Naive B cell (primary cell): ENCODE data around the gene NCKAP5. TPM values are rescaled to one million over a fixed set of nuclear protein-coding genes. Genes with fewer than 3 reads are reported as not detected.
A peak's percentile ranks its signal among the peaks of the same experiment; 100 is the strongest.

ENCODE experiments used
- ATAC-seq, 2 donors: fragments of 150-1000 bp; cut with Tn5 transposase; 2 replicates each; pipeline ENCODE4 v1.10.0; 2021; ENCODE audit warnings: low read depth in 2 of 2, mild to moderate bottlenecking in 2 of 2, moderate library complexity in 2 of 2
- DNase-seq: peaks from one replicate; pipeline ENCODE4 v3.0.0; 2022
- H3K27ac Mint-ChIP-seq, 6 donors: one replicate each; pipeline ENCODE4 v1.8.0; 2020 to 2022; ENCODE audit warnings: mild to moderate bottlenecking in 6 of 6, mixed read lengths in 6 of 6, moderate library complexity in 5 of 6, inconsistent platforms in 2 of 6
- H3K27me3 Mint-ChIP-seq, 3 donors: one replicate each; pipeline ENCODE4 v1.8.0; 2021 to 2022; ENCODE audit warnings: mixed read lengths in 3 of 3, mild to moderate bottlenecking in 1 of 3
- H3K36me3 Mint-ChIP-seq, 2 donors: one replicate each; pipeline ENCODE4 v1.8.0; 2020 to 2022; ENCODE audit warnings: mixed read lengths in 2 of 2, inconsistent platforms in 1 of 2, mild to moderate bottlenecking in 1 of 2
- H3K4me1 Mint-ChIP-seq, 3 donors: one replicate each; pipeline ENCODE4 v1.8.0; 2020 to 2022; ENCODE audit warnings: mixed read lengths in 3 of 3, inconsistent platforms in 1 of 3, mild to moderate bottlenecking in 1 of 3, moderate library complexity in 1 of 3
- H3K4me3 Mint-ChIP-seq, 8 donors: one replicate each; pipeline ENCODE4 v1.8.0; 2020 to 2022; ENCODE audit warnings: mild to moderate bottlenecking in 8 of 8, mixed read lengths in 8 of 8, moderate library complexity in 8 of 8, inconsistent platforms in 2 of 8
- H3K9me3 Mint-ChIP-seq, 7 donors: one replicate each; pipeline ENCODE4 v1.8.0; 2020 to 2022; ENCODE audit warnings: mixed read lengths in 7 of 7, mild to moderate bottlenecking in 5 of 7, inconsistent platforms in 2 of 7, moderate library complexity in 1 of 7
- polyA plus RNA-seq, 6 donors: library from polyadenylated mRNA; unstranded; fragments of 300-500 nt; fragmentation: Illumina TruSeq; gene quantifications; one replicate each; pipeline ENCODE4 v1.2.3, GENCODE V29; 2021; ENCODE audit warnings: low read depth in 6 of 6

NCKAP5 gene
- polyA plus RNA-seq, 6 donors from 2014 or later, result 0.10 to 0.21 TPM; not detected in 4

GRCh38 chr2:133345638-133346037 lies 222.6 kb downstream of the NCKAP5 start:
- Mint-ChIP-seq H3K4me1 (no peaks in the 10 kb centered on the region), H3K9me3 (no peaks in the 10 kb centered on the region), H3K27me3 (no peaks in the 10 kb centered on the region), H3K36me3 (no peaks in the 10 kb centered on the region), H3K27ac (no peak overlapping the region), H3K4me3 (no peak overlapping the region)
- no peak for DNase-seq
- no peak for ATAC-seq

- no peak for DNase-seq
- no peak for ATAC-seq
- Mint-ChIP-seq H3K9me3 (no peaks in the 10 kb centered on the region), H3K4me3 (no peak overlapping the region), H3K36me3 (no peaks in the 10 kb centered on the region), H3K27ac (no peak overlapping the region), H3K27me3 (no peaks in the 10 kb centered on the region), H3K4me1 (no peaks in the 10 kb centered on the region)
Measured at GRCh38 chr2:133344849-133345248, 223.4 kb downstream of the NCKAP5 start.

- DNase-seq (no peak), ATAC-seq (no peak)
- Mint-ChIP-seq H3K4me3 (no peak overlapping the region), H3K27ac (no peak overlapping the region), H3K9me3 (peaks cover 0 to 1% (median 0%) of the 10 kb centered on the region in 7 donors), H3K4me1 (no peaks in the 10 kb centered on the region), H3K36me3 (no peaks in the 10 kb centered on the region), H3K27me3 (no peaks in the 10 kb centered on the region)
Measured at GRCh38 chr2:133343018-133343352, 225.3 kb downstream of the NCKAP5 start.

DNA sequence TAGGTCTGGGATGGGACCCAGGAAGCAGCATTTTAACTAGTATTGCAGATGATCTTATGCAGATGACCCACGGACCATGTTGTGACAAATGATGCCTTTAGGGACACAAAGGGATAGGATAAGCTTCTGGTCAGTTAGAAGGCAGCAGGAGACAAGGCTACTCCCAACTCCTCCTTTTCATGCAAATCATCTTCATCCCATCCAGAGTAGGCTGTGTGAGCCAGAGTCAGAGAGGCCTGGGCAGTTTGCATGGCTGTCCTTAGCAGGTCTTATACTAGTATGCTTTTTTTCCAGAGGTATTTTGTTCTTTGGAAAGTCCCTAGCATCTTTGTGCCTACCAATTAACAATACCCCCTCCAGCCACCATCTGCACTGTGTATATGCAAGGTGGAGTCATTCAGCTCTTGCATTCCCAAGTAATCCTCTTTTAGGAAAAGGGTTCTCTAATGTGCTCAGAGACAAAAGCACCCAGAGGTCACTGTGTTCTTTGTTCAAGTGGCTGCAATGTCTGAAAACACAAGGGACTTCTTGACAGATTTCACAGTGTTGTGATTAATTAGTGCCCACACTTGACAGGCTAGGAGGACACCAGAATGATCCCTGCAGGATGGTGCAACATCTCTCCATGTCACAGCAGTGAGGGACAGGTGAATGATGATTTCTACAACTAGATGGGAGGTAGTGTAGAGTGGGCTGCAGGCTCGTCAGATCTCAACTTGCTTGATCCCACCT lies 225.8 kb downstream of the NCKAP5 start:
- no peak for ATAC-seq
- Mint-ChIP-seq H3K9me3 (peaks cover 0 to 1% (median 0%) of the 10 kb centered on the region in 7 donors), H3K27me3 (no peaks in the 10 kb centered on the region), H3K36me3 (no peaks in the 10 kb centered on the region), H3K4me1 (no peaks in the 10 kb centered on the region), H3K27ac (no peak overlapping the region), H3K4me3 (no peak overlapping the region)
- no peak for DNase-seq

DNA sequence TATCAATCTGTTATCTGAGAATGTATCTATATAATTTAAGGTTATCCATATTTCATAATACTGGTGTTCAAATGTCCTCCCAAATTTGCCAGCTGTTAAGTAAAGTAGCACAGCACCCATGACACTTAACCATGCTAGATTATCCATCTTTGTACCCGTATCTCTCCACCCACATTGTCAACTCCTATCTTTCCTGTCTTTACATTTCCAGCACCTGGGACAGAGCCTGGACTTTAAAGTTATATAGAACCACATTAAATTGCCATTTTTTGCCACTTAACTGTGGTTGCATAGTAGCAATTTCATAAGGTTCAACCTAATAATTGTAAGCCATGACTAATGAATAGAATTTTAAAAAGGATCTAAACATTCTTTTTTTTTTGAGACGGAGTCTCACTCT lies 226.7 kb downstream of the NCKAP5 start:
- H3K27me3 Mint-ChIP-seq, result no peaks in the 10 kb centered on the region
- peaks cover 0 to 1% (median 0%) of the 10 kb centered on the region in 7 donors for H3K9me3 Mint-ChIP-seq
- DNase-seq, result no peak
- H3K36me3 Mint-ChIP-seq, result no peaks in the 10 kb centered on the region
- no peak overlapping the region for H3K27ac Mint-ChIP-seq
- ATAC-seq, result no peak
- no peaks in the 10 kb centered on the region for H3K4me1 Mint-ChIP-seq
- peak overlapping the region in 2 of 8 donors; percentile 8 to 11 for H3K4me3 Mint-ChIP-seq

DNA sequence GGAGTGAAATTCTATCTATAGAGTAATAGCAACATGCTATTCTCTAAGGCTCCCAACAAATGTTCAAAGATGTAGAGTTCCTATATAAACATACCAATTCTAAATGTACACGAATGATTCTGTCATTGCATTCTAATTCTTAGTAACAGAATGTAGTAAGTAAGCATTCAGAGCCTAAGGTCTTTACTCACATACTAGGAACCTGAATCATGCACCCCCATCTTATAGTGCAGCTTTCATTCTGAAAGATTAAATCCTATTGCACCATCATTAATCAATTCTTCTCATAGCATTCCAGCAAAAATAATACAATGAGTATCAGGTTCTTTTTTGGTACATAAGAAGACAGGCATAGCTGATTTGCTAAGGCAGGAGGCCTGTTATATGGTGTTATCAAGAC lies 230.0 kb downstream of the NCKAP5 start:
- no peaks in the 10 kb centered on the region for H3K27me3 Mint-ChIP-seq
- DNase-seq, result no peak

GRCh38 chr2:133334923-133335322 lies 233.3 kb downstream of the NCKAP5 start:
- ATAC-seq, result no peak

More for the DNA sequence above, 230.0 kb downstream of the NCKAP5 start:
- Mint-ChIP-seq H3K4me3 (no peak overlapping the region), H3K9me3 (peaks cover 0 to 1% (median 0%) of the 10 kb centered on the region in 7 donors), H3K27ac (no peak overlapping the region), H3K4me1 (no peaks in the 10 kb centered on the region), H3K36me3 (no peaks in the 10 kb centered on the region)
- ATAC-seq, result no peak

DNA sequence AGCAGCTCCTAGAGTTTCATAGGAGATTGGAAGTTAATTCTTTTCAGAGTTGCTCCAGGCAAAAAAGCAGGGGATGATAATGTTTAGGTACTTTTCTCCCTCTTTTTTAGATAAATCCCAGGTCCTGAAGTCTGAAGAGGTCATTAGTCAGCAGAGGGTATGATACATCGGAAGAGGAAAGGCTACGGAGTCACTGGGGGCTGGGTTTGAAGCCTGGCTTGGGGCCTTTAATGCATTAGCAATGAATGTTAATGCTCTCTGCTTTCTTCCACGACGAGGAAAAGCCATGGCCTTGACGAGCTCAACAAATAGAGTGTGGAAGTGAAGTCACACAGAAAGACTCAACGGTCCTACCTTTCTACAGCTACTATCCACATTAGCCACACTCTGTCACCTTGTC lies 235.1 kb downstream of the NCKAP5 start:
- H3K27me3 Mint-ChIP-seq, result no peaks in the 10 kb centered on the region
- ATAC-seq, result no peak

More at GRCh38 chr2:133334923-133335322, 233.3 kb downstream of the NCKAP5 start:
- no peak overlapping the region for H3K27ac Mint-ChIP-seq
- H3K27me3 Mint-ChIP-seq, result no peaks in the 10 kb centered on the region
- H3K4me3 Mint-ChIP-seq, result no peak overlapping the region
- H3K36me3 Mint-ChIP-seq, result no peaks in the 10 kb centered on the region
- H3K9me3 Mint-ChIP-seq, result peaks cover 0 to 2% (median 0%) of the 10 kb centered on the region in 7 donors
- H3K4me1 Mint-ChIP-seq, result no peaks in the 10 kb centered on the region
- DNase-seq, result no peak

DNA sequence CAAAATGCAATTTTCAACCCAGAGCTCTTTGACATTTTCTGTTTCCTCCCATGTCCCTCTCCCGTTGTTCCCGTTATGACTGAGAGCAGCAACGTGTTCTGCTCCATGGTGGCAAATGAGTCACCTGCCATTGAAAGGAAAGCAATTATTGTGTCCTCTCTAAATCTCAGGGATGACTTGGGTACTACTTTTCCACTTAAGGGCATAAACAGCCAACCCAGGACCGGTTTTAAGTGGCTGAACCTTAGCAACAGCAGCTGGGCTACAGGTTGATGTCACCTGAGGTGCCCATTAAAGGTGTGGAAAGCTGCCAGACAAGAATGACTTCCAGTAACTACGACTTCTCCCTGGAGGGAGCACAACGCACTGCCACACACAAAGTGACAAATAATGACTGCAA lies 236.8 kb downstream of the NCKAP5 start:
- Mint-ChIP-seq H3K9me3 (peaks cover 0 to 2% (median 0%) of the 10 kb centered on the region in 7 donors), H3K27ac (no peak overlapping the region)
- ATAC-seq, result no peak

More for the DNA sequence above, 235.1 kb downstream of the NCKAP5 start:
- no peaks in the 10 kb centered on the region for H3K4me1 Mint-ChIP-seq
- H3K9me3 Mint-ChIP-seq, result peaks cover 0 to 2% (median 0%) of the 10 kb centered on the region in 7 donors
- no peaks in the 10 kb centered on the region for H3K36me3 Mint-ChIP-seq
- no peak for DNase-seq
- no peak overlapping the region for H3K27ac Mint-ChIP-seq
- no peak overlapping the region for H3K4me3 Mint-ChIP-seq

GRCh38 chr2:133326652-133327397 lies 241.4 kb downstream of the NCKAP5 start:
- Mint-ChIP-seq H3K4me1 (no peaks in the 10 kb centered on the region), H3K9me3 (no peaks in the 10 kb centered on the region), H3K27ac (no peak overlapping the region), H3K27me3 (no peaks in the 10 kb centered on the region), H3K36me3 (no peaks in the 10 kb centered on the region), H3K4me3 (no peak overlapping the region)
- ATAC-seq (no peak), DNase-seq (no peak)

More for the DNA sequence above, 236.8 kb downstream of the NCKAP5 start:
- Mint-ChIP-seq H3K4me3 (no peak overlapping the region), H3K27me3 (no peaks in the 10 kb centered on the region), H3K4me1 (no peaks in the 10 kb centered on the region), H3K36me3 (no peaks in the 10 kb centered on the region)
- DNase-seq, result no peak

DNA sequence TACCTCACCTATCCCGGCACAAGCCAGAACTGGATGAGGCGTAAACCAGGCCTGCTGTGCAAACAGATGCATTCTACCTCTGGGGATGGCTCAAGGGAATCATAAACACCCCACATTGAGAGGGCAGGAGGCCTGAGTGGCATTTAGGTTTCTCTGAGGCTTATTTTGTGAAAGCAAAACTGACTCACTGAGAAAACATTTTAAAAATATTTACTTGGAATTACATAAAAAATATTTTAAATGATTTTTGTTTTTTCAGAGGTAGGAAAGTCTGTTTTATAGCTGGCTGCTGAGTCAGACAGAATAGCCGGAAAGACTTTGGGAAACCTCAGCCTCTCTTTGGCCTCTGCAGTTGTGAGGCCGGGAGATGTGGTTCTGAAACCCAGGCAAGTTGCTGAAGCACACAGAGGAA lies 244.1 kb downstream of the NCKAP5 start:
- Mint-ChIP-seq H3K9me3 (peaks cover 0 to 3% (median 0%) of the 10 kb centered on the region in 7 donors), H3K27ac (no peak overlapping the region), H3K27me3 (no peaks in the 10 kb centered on the region), H3K4me3 (no peak overlapping the region), H3K36me3 (no peaks in the 10 kb centered on the region), H3K4me1 (no peaks in the 10 kb centered on the region)
- DNase-seq, result no peak
- no peak for ATAC-seq

DNA sequence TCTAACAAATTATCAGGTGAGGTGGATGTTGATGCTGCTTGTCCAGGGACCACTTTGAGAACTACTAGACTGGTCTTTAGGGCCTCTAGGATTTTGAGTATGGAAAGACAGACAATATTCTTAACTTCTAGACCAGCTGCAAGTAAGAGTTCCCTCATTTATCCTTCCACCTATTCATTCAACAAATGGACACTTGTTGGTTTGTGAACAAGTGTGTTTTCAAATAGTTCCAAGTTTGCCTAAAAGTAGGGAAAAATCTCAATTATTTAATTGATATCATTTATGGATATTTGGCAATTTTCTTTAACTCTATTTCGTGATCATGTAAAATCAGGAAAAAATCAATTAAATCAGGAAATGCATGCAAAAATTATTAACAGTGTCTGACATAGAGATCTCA lies 245.4 kb downstream of the NCKAP5 start:
- H3K27ac Mint-ChIP-seq, result no peak overlapping the region
- no peak overlapping the region for H3K4me3 Mint-ChIP-seq
- peaks cover 0 to 3% (median 0%) of the 10 kb centered on the region in 7 donors for H3K9me3 Mint-ChIP-seq
- DNase-seq (no peak), ATAC-seq (no peak)
- no peaks in the 10 kb centered on the region for H3K27me3 Mint-ChIP-seq
- H3K4me1 Mint-ChIP-seq, result no peaks in the 10 kb centered on the region
- no peaks in the 10 kb centered on the region for H3K36me3 Mint-ChIP-seq

- peaks cover 0 to 11% (median 0%) of the 10 kb centered on the region in 7 donors for H3K9me3 Mint-ChIP-seq
- peaks cover 0 to 11% (median 5%) of the 10 kb centered on the region in 3 donors for H3K27me3 Mint-ChIP-seq
- no peak overlapping the region for H3K27ac Mint-ChIP-seq
- DNase-seq (no peak), ATAC-seq (no peak)
- H3K4me3 Mint-ChIP-seq, result no peak overlapping the region
- H3K4me1 Mint-ChIP-seq, result no peaks in the 10 kb centered on the region
- H3K36me3 Mint-ChIP-seq, result no peaks in the 10 kb centered on the region
Measured at GRCh38 chr2:133317178-133317577, 251.1 kb downstream of the NCKAP5 start.

DNA sequence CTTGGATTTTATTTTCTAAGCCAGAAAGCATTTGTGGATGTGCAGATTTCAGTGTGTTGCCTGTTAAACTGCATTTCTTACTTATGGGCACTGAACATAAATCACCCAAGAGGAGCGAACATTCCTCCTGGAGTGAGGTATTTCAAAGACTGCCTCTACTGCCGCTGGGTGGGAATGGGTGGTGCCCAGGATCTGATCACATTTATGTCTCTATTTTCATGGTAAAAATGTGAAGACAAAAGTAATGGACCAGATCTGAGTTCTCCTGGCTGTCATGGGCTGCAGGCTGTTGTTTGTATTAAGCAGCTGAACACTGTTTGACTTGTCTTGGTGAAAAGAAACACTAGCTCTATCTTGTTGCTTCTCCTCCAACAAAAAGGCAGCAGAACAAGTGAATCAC lies 251.7 kb downstream of the NCKAP5 start:
- Mint-ChIP-seq H3K36me3 (no peaks in the 10 kb centered on the region), H3K4me3 (no peak overlapping the region), H3K4me1 (no peaks in the 10 kb centered on the region), H3K27me3 (peaks cover 0 to 11% (median 5%) of the 10 kb centered on the region in 3 donors), H3K27ac (no peak overlapping the region), H3K9me3 (peaks cover 0 to 11% (median 0%) of the 10 kb centered on the region in 7 donors)
- ATAC-seq (no peak), DNase-seq (no peak)
